SK-N-SH (cell line): ENCODE data around the gene RNF4.

Experiments
- EP300 ChIP-seq, 2 experiments: IDR thresholded peaks; 2 replicates each; pipeline versions ENCODE4 v1.4.0 to v1.6.1; 2012; ENCODE audit warnings: borderline replicate concordance in 1 of 2, low read depth in 1 of 2, low read length in 1 of 2
- FOXJ3 ChIP-seq: sonication (generic); formaldehyde crosslinking; IDR thresholded peaks from 2 replicates; pipeline ENCODE4 v1.5.1; 2020; ENCODE audit warnings: mild to moderate bottlenecking, missing genetic modification reagents
- POLR2AphosphoS5 ChIP-seq: IDR thresholded peaks from 2 replicates; pipeline ENCODE4 v1.6.1; 2012; ENCODE audit warnings: low read depth, low read length
- RFX5 ChIP-seq: IDR thresholded peaks from 2 replicates; pipeline ENCODE4 v1.6.1; 2012; ENCODE audit warnings: mild to moderate bottlenecking, improper control_type of control experiment, low read length
- SIN3A ChIP-seq: IDR thresholded peaks from 2 replicates; pipeline ENCODE4 v1.6.1; 2012; ENCODE audit warnings: low read depth, mild to moderate bottlenecking, low read length, moderate library complexity, borderline replicate concordance
- SMC3 ChIP-seq: IDR thresholded peaks from 2 replicates; pipeline ENCODE4 v1.6.1; 2012; ENCODE audit warnings: low read depth, low read length, improper control_type of control experiment
- TAF1 ChIP-seq: IDR thresholded peaks from 2 replicates; pipeline ENCODE4 v1.6.1; 2012; ENCODE audit warnings: low read depth, mild to moderate bottlenecking, low read length, moderate library complexity, borderline replicate concordance
- TF ChIP-seq, protein P1 (sequence below): fragments of 200-600 bp; sonication (generic); IDR thresholded peaks from 2 replicates; pipeline ENCODE4 v1.6.1; 2017; ENCODE audit warnings: antibody characterized with exemption, mild to moderate bottlenecking, moderate library complexity
- TF ChIP-seq, protein P2 (sequence below): IDR thresholded peaks from 2 replicates; pipeline ENCODE4; 2012

DNA sequence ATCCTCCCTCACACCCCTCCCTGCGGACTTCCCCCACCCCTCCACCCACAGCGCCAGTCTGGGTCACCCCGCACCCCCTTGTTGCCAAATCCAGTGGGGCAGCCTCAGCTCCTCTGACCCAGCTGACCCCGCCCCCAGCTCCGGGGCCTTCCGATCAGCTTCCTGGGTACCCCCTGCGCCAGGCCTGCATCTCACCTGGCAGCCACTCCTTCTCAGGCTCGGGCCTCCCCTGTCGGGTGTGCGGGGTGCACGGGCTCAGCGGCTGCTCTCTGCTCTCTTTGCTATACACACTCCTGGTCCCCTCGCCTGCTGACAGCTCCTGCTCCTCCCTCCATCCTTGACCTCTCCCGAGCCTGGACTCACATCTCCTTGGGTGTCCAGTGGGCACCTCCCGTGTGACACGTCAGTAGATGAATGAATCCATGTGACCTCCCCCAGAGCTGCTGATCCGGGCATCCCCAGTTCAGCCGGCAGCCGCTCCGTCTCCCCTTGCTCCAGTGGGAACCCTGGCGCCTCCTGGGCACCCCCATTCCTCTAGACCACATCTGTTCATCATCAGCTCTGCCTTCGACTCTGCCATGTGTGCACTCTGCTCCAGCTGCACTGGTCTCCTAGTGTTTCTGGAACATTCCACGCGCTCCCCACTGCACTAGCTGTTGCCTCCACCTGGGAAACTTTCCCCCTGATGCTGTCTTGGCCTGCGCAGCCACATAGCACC, 40.3 kb upstream of the RNF4 start:
- TF ChIP-seq FOXJ3 (CRISPR knock-in tag) (no peak), EP300 (IDR thresholded peaks at IDR 0.05; ENCODE audit: borderline replicate concordance in 1 of 2, low read depth in 1 of 2, low read length in 1 of 2) (no peak), SIN3A (no peak), TAF1 (no peak), RFX5 (no peak), POLR2AphosphoS5 (no peak), SMC3 (no peak)
- TF ChIP-seq, protein P1, sequence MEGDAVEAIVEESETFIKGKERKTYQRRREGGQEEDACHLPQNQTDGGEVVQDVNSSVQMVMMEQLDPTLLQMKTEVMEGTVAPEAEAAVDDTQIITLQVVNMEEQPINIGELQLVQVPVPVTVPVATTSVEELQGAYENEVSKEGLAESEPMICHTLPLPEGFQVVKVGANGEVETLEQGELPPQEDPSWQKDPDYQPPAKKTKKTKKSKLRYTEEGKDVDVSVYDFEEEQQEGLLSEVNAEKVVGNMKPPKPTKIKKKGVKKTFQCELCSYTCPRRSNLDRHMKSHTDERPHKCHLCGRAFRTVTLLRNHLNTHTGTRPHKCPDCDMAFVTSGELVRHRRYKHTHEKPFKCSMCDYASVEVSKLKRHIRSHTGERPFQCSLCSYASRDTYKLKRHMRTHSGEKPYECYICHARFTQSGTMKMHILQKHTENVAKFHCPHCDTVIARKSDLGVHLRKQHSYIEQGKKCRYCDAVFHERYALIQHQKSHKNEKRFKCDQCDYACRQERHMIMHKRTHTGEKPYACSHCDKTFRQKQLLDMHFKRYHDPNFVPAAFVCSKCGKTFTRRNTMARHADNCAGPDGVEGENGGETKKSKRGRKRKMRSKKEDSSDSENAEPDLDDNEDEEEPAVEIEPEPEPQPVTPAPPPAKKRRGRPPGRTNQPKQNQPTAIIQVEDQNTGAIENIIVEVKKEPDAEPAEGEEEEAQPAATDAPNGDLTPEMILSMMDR, result no peak
- TF ChIP-seq, protein P2, sequence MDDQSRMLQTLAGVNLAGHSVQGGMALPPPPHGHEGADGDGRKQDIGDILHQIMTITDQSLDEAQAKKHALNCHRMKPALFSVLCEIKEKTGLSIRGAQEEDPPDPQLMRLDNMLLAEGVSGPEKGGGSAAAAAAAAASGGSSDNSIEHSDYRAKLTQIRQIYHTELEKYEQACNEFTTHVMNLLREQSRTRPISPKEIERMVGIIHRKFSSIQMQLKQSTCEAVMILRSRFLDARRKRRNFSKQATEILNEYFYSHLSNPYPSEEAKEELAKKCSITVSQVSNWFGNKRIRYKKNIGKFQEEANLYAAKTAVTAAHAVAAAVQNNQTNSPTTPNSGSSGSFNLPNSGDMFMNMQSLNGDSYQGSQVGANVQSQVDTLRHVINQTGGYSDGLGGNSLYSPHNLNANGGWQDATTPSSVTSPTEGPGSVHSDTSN, result no peak
